Esophagus squamous epithelium (tissue), 5 donors: ENCODE results near the gene GRIP1. TPM values are rescaled to one million over a fixed set of nuclear protein-coding genes. Genes with fewer than 3 reads are reported as not detected.

ENCODE experiments used
- DNase-seq: peaks from one replicate; lab custom pipeline; 2025; lab: John Stamatoyannopoulos, UW
- H3K27ac ChIP-seq, 4 donors: fragments of 200-600 bp; sonication (generic); one replicate each; pipeline ENCODE4 v1.5.1; 2016 to 2019; ENCODE audit warnings: mild to moderate bottlenecking in 1 of 4
- H3K27me3 ChIP-seq, 4 donors: fragments of 200-600 bp; sonication (generic); 1 replicate in 3 of 4; 2 replicates in 1 of 4; pipeline versions ENCODE4 v1.5.1 to v1.6.0; 2017 to 2021; ENCODE audit warnings: antibody characterized with exemption in 1 of 4
- H3K36me3 ChIP-seq, 3 donors: fragments of 200-600 bp; sonication (generic); one replicate each; pipeline ENCODE4 v1.5.1; 2016 to 2019
- H3K4me1 ChIP-seq, 3 donors: fragments of 200-600 bp; sonication (generic); one replicate each; pipeline ENCODE4 v1.5.1; 2017 to 2019
- H3K4me3 ChIP-seq, 4 donors: fragments of 200-600 bp; sonication (generic); 1 replicate in 3 of 4; 2 replicates in 1 of 4; pipeline ENCODE4 v1.5.1; 2016 to 2019; ENCODE audit warnings: mild to moderate bottlenecking in 2 of 4, moderate library complexity in 1 of 4
- H3K9me3 ChIP-seq, 3 donors: fragments of 200-600 bp; sonication (generic); one replicate each; pipeline ENCODE4 v1.5.1; 2016 to 2019
- POLR2A ChIP-seq, 4 donors: fragments of 450-650 bp; IDR thresholded peaks; one replicate each; pipeline ENCODE4 v1.6.1; 2017; ENCODE audit warnings: antibody characterized with exemption in 4 of 4, mild to moderate bottlenecking in 4 of 4, moderate library complexity in 3 of 4
- WGBS, 2 donors: methylation state at CpG; one replicate each; pipeline ENCODE4 v1.1.5; 2018; 5-methylcytosine and 5-hydroxymethylcytosine counted together
- intact Hi-C: fragments of 100-400 bp; cut with DNase I; formaldehyde crosslinking; loops from one replicate; pipeline ENCODE4 v1.15.0; 2022
- total RNA-seq, 4 donors: library from RNA; depleted of rRNA; stranded (reverse); fragments of >200 nt; gene quantifications; one replicate each; pipeline ENCODE4 v1.1.0, GENCODE V29; 2016
- TF ChIP-seq, protein P1 (sequence below), 6 experiments: fragments of 450-650 bp in 4 of 6; fragments of 200-600 bp in 2 of 6; sonication (generic) in 2 of 6; IDR thresholded peaks; one replicate each; pipeline ENCODE4 v1.5.1; 2016 to 2019; ENCODE audit warnings: antibody characterized with exemption in 6 of 6, mild to moderate bottlenecking in 4 of 6, moderate library complexity in 4 of 6
- donor health status: DM: yes; HTN: yes; CAD: no.

Gene GRIP1
- total RNA-seq, 4 donors from 2014 or later = 4.9 to 15.9 (median 11.0) TPM

- H3K4me1 ChIP-seq = no peaks in the 10 kb centered on the region
- TF ChIP-seq, protein P1, sequence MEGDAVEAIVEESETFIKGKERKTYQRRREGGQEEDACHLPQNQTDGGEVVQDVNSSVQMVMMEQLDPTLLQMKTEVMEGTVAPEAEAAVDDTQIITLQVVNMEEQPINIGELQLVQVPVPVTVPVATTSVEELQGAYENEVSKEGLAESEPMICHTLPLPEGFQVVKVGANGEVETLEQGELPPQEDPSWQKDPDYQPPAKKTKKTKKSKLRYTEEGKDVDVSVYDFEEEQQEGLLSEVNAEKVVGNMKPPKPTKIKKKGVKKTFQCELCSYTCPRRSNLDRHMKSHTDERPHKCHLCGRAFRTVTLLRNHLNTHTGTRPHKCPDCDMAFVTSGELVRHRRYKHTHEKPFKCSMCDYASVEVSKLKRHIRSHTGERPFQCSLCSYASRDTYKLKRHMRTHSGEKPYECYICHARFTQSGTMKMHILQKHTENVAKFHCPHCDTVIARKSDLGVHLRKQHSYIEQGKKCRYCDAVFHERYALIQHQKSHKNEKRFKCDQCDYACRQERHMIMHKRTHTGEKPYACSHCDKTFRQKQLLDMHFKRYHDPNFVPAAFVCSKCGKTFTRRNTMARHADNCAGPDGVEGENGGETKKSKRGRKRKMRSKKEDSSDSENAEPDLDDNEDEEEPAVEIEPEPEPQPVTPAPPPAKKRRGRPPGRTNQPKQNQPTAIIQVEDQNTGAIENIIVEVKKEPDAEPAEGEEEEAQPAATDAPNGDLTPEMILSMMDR (IDR thresholded peaks at IDR 0.05) = no peak
- no peak for TF ChIP-seq POLR2A (IDR thresholded peaks at IDR 0.05)
- no peaks in the 10 kb centered on the region for H3K9me3 ChIP-seq
- no peak overlapping the region for H3K4me3 ChIP-seq
- intact Hi-C loops = no loop called here
- no peak overlapping the region for H3K27ac ChIP-seq
- no peaks in the 10 kb centered on the region for H3K36me3 ChIP-seq
- H3K27me3 ChIP-seq = no peaks in the 10 kb centered on the region
- 48 to 66% methylated on average over 3 of the region's 3 CpGs for WGBS, 2 donors
- no peak for DNase-seq
Observed at GRCh38 chr12:66491853-66492252, 187.0 kb downstream of the GRIP1 start.

DNA sequence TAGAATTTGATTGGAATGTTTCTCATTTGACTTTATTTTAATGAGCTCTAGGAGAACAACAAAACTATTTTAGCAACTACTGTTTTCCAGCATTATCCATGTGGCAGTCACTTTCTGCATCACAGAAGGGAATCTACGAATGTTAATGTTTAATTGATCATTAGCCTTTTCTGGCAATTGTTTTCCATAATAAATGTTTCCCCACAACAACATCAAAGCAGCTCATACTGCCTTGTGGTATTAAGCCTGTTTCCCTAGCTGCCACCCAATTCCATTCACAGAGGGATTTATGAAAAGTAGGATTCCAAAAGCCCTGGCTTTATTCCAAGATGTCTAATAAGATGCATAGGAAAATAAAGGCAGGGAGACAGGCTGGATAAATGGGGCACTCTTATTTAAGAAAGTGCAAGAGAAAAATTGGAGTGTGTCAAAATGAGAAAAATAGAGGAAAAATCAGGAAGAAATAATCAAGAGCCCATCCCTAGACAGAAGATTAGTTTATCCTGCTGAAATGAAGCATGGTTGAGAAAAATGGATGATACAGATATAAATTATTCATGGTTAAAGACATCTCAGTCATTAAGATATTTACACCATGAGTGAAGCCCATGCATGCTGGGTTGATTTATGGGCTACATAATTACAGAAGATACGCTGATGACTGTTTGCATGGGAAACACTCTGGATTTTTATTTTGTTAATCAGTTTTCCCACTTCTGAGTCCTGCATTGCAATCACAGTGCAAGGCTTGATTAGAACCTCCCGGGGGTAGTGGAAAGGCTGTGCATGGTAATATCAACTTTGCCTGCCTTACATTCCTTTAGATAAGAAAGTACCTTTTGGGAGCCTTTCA lies 196.3 kb downstream of the GRIP1 start:
- 40 to 79% methylated on average over 3 of the region's 3 CpGs for WGBS, 2 donors
- no peaks in the 10 kb centered on the region for H3K27me3 ChIP-seq
- no peak for DNase-seq
- intact Hi-C loops = no loop called here
- peaks cover 0 to 8% (median 0%) of the 10 kb centered on the region in 3 donors for H3K9me3 ChIP-seq
- no peak overlapping the region for H3K4me3 ChIP-seq
- no peaks in the 10 kb centered on the region for H3K4me1 ChIP-seq
- TF ChIP-seq, protein P1 (IDR thresholded peaks at IDR 0.05) = no peak
- no peak for TF ChIP-seq POLR2A (IDR thresholded peaks at IDR 0.05)
- H3K36me3 ChIP-seq = no peaks in the 10 kb centered on the region
- no peak overlapping the region for H3K27ac ChIP-seq

- H3K4me3 ChIP-seq = no peak overlapping the region
- H3K27me3 ChIP-seq = no peaks in the 10 kb centered on the region
- no peak for TF ChIP-seq POLR2A (IDR thresholded peaks at IDR 0.05)
- TF ChIP-seq, protein P1 (IDR thresholded peaks at IDR 0.05) = no peak
- H3K27ac ChIP-seq = no peak overlapping the region
- intact Hi-C loops = no loop called here
- H3K4me1 ChIP-seq = no peaks in the 10 kb centered on the region
- DNase-seq = no peak
- H3K9me3 ChIP-seq = no peaks in the 10 kb centered on the region
- no peaks in the 10 kb centered on the region for H3K36me3 ChIP-seq
Observed at GRCh38 chr12:66467932-66468331, 210.9 kb downstream of the GRIP1 start.

DNA sequence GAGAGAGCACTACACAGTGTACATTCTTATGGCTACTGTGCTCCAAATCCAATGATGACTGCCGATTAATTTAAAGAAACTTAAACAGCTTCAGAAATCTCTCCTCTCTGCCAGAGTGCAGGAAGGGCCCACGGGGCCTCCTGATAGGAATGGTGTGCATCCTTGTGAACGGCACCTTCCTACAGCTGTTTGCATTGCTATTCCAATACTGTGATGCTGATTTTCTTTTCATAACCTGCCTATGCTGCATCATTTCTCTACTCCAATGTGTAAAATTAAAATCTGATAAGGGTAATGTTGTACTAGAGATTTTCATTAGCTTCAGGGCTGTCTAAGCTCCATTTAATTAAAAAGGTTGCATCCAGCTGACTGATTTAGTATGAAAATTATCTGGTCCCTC lies 217.5 kb downstream of the GRIP1 start:
- no peak for DNase-seq
- intact Hi-C loops = no loop called here
- Histone ChIP-seq H3K4me1 (no peaks in the 10 kb centered on the region), H3K27me3 (no peaks in the 10 kb centered on the region), H3K27ac (no peak overlapping the region), H3K9me3 (no peaks in the 10 kb centered on the region), H3K4me3 (no peak overlapping the region), H3K36me3 (peaks cover 0 to 11% (median 0%) of the 10 kb centered on the region in 3 donors)
- 69 to 80% methylated on average over 3 of the region's 3 CpGs for WGBS, 2 donors
- TF ChIP-seq POLR2A (IDR thresholded peaks at IDR 0.05) = no peak
- TF ChIP-seq, protein P1 (IDR thresholded peaks at IDR 0.05) = no peak

- no peak for TF ChIP-seq POLR2A (IDR thresholded peaks at IDR 0.05)
- TF ChIP-seq, protein P1 (IDR thresholded peaks at IDR 0.05) = no peak
- no peak overlapping the region for H3K27ac ChIP-seq
- no peak overlapping the region for H3K4me3 ChIP-seq
- intact Hi-C loops = no loop called here
- DNase-seq = no peak
- H3K36me3 ChIP-seq = peaks cover 0 to 11% (median 0%) of the 10 kb centered on the region in 3 donors
- no peaks in the 10 kb centered on the region for H3K27me3 ChIP-seq
- no peaks in the 10 kb centered on the region for H3K9me3 ChIP-seq
- WGBS, 2 donors = 77 to 91% methylated on average over 7 of the region's 7 CpGs
- no peaks in the 10 kb centered on the region for H3K4me1 ChIP-seq
Observed at GRCh38 chr12:66459944-66460482, 218.9 kb downstream of the GRIP1 start.
